ENCODE results near the gene HSDL1.

Gene HSDL1

DNA sequence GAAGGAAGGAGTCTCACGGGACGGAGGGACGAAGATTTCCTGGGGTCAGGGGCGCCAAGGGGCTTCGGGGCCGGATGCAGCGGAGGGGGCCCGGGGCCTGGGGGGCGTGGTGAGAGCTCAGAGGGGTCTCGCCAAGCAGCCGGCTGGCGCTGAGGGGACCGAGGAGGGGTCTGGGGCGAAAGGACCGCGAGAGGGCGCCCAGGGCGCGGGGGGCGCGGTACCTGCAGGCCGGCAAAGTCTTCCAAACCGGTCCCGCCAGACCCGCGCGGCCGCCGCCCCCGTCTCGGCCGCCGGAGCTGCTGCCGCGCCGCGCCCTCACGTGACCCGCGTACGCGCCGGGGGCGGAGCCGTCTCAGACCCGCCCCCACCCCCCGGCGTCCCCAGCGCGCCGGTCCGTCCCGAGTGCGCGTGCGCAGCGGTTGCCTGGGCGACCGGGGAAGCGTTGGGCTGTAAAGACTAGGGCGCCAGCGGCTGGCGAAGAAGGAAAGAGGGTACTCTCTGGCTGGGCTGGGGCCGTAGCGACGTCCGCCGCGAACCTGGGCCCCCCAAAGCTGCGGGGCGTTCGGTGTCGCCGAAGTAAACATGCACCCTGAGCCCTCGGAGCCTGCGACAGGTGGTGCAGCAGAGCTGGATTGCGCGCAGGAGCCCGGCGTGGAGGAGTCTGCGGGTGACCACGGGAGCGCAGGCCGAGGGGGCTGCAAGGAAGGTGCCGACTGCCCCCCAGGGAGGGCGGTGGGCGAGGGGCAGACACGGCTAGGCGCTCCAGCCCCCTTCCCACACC, at the start of gene HSDL1, which contains the start of gene DNAAF1:
TSS of gene HSDL1 (minus strand) at position 319 of the 781 bp plus-strand sequence. CDS start 13,856 bp downstream, outside the sequence.
TSS of gene DNAAF1 (plus strand) at position 450 of the 781 bp plus-strand sequence. CDS start at position 583, 133 bp downstream.
- peak; percentile 98 for DNase-seq (ENCODE audit: low spot score)
- TF ChIP-seq, protein P1, sequence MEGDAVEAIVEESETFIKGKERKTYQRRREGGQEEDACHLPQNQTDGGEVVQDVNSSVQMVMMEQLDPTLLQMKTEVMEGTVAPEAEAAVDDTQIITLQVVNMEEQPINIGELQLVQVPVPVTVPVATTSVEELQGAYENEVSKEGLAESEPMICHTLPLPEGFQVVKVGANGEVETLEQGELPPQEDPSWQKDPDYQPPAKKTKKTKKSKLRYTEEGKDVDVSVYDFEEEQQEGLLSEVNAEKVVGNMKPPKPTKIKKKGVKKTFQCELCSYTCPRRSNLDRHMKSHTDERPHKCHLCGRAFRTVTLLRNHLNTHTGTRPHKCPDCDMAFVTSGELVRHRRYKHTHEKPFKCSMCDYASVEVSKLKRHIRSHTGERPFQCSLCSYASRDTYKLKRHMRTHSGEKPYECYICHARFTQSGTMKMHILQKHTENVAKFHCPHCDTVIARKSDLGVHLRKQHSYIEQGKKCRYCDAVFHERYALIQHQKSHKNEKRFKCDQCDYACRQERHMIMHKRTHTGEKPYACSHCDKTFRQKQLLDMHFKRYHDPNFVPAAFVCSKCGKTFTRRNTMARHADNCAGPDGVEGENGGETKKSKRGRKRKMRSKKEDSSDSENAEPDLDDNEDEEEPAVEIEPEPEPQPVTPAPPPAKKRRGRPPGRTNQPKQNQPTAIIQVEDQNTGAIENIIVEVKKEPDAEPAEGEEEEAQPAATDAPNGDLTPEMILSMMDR (IDR thresholded peaks at IDR 0.05; ENCODE audit: extremely low read depth, missing control alignments), result no peak

DNA sequence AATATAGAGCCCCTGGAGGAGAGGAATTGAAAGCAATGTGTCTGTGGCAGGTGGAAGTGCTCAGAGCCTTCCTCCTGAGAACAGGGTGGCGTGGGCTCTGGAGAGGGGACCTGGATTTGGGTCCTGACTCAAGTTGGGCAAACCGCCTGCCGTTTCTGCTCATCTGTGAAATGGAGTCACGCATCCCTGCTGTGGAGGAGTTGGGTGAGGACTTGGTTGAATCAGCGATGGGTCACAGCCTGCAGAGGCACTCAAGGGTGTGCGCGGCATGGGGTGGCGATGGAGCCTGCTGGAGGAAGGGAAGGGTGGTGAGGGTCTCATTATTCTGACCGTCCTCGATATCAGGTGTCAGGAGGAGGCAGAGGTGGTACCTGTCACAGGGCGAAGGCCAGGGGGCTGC, 49.0 kb upstream of the HSDL1 start:
- TF ChIP-seq, protein P1 (IDR thresholded peaks at IDR 0.05; ENCODE audit: extremely low read depth, missing control alignments), result no peak
- no peak for DNase-seq (ENCODE audit: low spot score)

DNA sequence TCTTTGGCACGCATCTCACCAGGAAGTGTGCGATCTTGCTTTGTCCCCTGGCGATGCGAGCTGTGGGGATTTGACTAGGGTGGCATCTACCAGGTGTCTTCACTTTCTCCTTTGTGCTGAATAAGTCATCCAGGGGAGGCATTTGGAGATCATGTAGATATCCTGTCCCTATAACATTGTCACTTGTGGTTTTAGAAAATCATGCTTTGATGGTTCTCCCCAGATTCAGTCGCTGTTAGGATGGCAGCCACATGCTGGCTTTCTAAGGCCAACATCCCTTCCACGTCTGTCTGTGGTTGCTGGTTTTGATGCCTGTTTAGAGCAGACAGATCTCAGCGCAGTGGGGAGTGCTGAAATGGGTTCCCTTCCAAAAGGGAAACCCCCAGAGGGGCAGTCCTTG, 48.5 kb upstream of the HSDL1 start:
- DNase-seq (ENCODE audit: low spot score), result no peak
- TF ChIP-seq, protein P1 (IDR thresholded peaks at IDR 0.05; ENCODE audit: extremely low read depth, missing control alignments), result no peak

DNA sequence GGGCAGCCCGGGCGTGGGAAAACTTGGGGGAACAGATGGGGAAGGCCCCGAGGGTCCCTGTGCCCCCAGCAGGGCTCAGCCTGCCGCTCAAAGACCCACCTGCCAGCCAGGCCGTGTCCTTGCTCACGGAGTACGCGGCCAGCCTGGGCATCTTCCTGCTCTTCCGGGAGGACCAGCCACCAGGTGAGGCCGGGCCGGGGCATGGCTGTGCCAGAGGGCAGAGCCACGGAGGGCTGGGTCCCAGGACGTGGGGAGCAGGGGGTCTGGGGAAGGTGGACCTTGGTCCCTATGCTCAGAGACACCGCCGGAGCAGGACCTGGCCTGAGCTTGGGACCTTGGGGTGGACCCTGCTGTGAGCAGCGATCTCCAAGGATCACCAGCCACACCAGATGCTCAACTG, 46.5 kb upstream of the HSDL1 start:
- TF ChIP-seq, protein P1 (IDR thresholded peaks at IDR 0.05; ENCODE audit: extremely low read depth, missing control alignments), result no peak
- DNase-seq (ENCODE audit: low spot score), result no peak

DNA sequence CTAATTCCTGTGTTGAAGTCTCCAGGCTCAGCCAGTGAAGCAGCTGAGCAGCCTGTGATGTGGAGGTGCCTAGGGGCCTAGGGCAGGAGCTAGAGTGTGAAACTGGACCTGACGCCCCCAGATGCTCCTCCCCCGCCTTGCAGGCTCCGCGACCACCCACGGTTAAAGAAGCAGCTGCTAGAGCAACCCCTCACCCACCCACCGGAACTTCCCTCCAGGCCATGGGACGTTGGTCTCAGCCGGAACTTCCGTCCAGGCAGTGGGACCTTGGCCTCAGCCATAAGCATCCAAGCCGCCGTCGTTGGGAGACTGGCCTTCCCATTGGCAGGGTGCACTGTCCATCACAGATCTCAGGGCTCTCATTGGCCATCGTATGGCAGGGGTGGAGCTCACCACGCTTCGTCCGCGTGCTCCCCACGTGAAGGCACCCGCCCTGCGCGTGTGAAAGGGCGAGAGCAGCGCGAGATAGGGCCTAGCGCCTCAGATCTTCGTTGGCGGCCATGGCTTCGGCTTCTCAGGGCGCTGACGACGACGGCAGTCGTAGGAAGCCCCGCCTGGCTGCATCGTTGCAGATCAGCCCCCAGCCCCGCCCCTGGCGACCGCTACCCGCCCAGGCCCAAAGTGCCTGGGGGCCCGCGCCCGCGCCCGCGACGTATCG, 45.9 kb upstream of the HSDL1 start, which contains the start of gene ADAD2:
TSS of gene ADAD2 (plus strand) at position 427 of the 658 bp plus-strand sequence. CDS start at position 501, 74 bp downstream.
- TF ChIP-seq, protein P1 (IDR thresholded peaks at IDR 0.05; ENCODE audit: extremely low read depth, missing control alignments), result no peak
- no peak for DNase-seq (ENCODE audit: low spot score)

DNA sequence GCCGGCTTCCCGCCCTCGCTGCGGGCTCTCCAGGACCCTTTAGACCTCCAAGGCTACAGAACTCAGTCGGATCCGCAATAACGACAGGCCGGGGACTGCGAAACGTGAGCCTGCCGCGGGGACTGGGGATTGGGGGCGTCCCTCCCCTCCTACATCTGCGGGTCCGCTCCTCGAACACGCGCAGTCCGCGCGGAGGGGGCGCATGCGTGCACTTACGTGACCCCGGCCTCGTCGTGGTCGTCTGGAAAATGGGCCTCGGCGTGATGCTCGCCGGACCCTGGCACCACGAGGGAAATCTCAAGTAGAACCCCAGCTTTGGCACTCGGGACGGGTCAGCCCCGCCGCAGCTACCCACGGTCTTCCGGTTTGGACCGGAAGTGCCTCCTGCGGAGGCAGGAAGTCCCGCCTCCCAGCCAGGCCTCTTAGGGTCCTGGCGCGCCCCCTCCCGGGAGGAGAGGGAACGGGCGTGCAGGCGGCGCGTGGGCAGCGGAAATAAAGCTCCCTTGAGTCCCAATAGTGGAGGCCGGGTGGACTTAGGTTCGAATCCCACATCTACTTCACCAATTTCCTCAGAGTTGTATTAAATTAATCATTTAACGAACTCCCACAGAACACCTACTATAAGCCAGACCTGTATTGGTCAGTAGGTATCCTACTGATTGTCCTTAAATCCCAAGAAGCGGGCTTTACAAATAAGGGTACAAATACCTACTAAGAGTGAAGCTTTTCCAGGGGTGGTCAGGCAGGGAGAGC, 41.9 kb upstream of the HSDL1 start, which contains the start of gene TAF1C:
TSS of gene TAF1C (minus strand) at position 373 of the 753 bp plus-strand sequence. CDS start 2,069 bp downstream, outside the sequence.
- DNase-seq (ENCODE audit: low spot score), result peak; percentile 98
- TF ChIP-seq, protein P1 (IDR thresholded peaks at IDR 0.05; ENCODE audit: extremely low read depth, missing control alignments), result peak; percentile 88

Measured in GM20000 (cell line).